GM12872 (cell line): Measurements from ENCODE around the gene KCTD19.

ENCODE experiments used
- CTCF ChIP-seq: IDR thresholded peaks from 3 replicates; pipeline ENCODE4 v1.5.1; 2011; ENCODE audit warnings: low read depth, mild to moderate bottlenecking, low read length, moderate library complexity; ENCODE audit not compliant: insufficient read depth

The KCTD19 gene

GRCh38 chr16:67258161-67258835 lies 68.2 kb downstream of the KCTD19 start:
- TF ChIP-seq CTCF = no peak

- TF ChIP-seq CTCF = no peak
These were observed 68.9 kb downstream of the KCTD19 start for GRCh38 chr16:67257486-67258160.

- TF ChIP-seq CTCF = no peak
These were observed 69.8 kb downstream of the KCTD19 start for GRCh38 chr16:67256701-67257230.

- no peak for TF ChIP-seq CTCF
These were observed 70.9 kb downstream of the KCTD19 start for GRCh38 chr16:67255553-67256221.

- no peak for TF ChIP-seq CTCF
These were observed 71.6 kb downstream of the KCTD19 start for GRCh38 chr16:67254801-67255552.

GRCh38 chr16:67252609-67253497 lies 73.7 kb downstream of the KCTD19 start:
- TF ChIP-seq CTCF = no peak

- no peak for TF ChIP-seq CTCF
These were observed 76.6 kb downstream of the KCTD19 start for GRCh38 chr16:67250045-67250327.
